ENCODE data around the gene TRIM64C.
"Not testable (repeated sequence)": the region's sequence is repeated elsewhere in the genome, so short reads cannot be mapped to it uniquely, and the experiment has no call there.

The TRIM64C gene

GRCh38 chr11:49059012-49059411 is at the start of gene TRIM64C:
TSS of gene TRIM64C (minus strand) at chr11:49059112. CDS start at chr11:49059112, 0 bp downstream.
- not testable (repeated sequence) for DNase-seq

GRCh38 chr11:49102356-49102755 is 43.4 kb upstream of the TRIM64C start:
- DNase-seq = not testable (repeated sequence)

- not testable (repeated sequence) for DNase-seq
Measured at GRCh38 chr11:49069897-49070296, 11.0 kb upstream of the TRIM64C start.

GRCh38 chr11:49049821-49050220 is 9.1 kb downstream of the TRIM64C start:
- DNase-seq = not testable (repeated sequence)

- DNase-seq = not testable (repeated sequence)
Measured at GRCh38 chr11:49048229-49048628, 10.7 kb downstream of the TRIM64C start.

- DNase-seq = not testable (repeated sequence)
Measured at GRCh38 chr11:49028523-49028922, 30.4 kb downstream of the TRIM64C start, which contains the start of gene TRIM49B. TSS of gene TRIM49B (plus strand) at chr11:49028823. CDS start at chr11:49031600, 2,777 bp downstream.

Measured in AML-193 (cell line).